HepG2 (cell line): Measurements from ENCODE around the gene AUP1. TPM values are rescaled to one million over a fixed set of nuclear protein-coding genes. Genes with fewer than 3 reads are reported as not detected.

ENCODE experiments used
- ARNT2 ChIP-seq: sonication (generic); formaldehyde crosslinking; IDR thresholded peaks from 2 replicates; pipeline ENCODE4 v1.8.0; 2022; ENCODE audit warnings: mild to moderate bottlenecking, low read depth, missing genetic modification reagents, moderate library complexity
- CHD4 ChIP-seq: fragments of 200-600 bp; sonication (generic); IDR thresholded peaks from 2 replicates; pipeline ENCODE4 v1.7.0; 2017; ENCODE audit warnings: mild to moderate bottlenecking, low read length, borderline replicate concordance
- GLI4 ChIP-seq: sonication (generic); formaldehyde crosslinking; IDR thresholded peaks from 2 replicates; pipeline ENCODE4 v1.5.1; 2020; ENCODE audit warnings: missing genetic modification reagents, mild to moderate bottlenecking, moderate library complexity, borderline replicate concordance
- HES4 ChIP-seq: sonication (generic); formaldehyde crosslinking; IDR thresholded peaks from 2 replicates; pipeline ENCODE4 v1.9.0; 2021; ENCODE audit warnings: mild to moderate bottlenecking, missing genetic modification reagents, borderline replicate concordance
- KIAA2018 ChIP-seq: sonication (generic); formaldehyde crosslinking; IDR thresholded peaks from 2 replicates; pipeline ENCODE4 v1.5.0; 2020; ENCODE audit warnings: mild to moderate bottlenecking, missing genetic modification reagents, borderline replicate concordance
- MAFK ChIP-seq, 2 experiments: IDR thresholded peaks in 1 of 2; conservative IDR thresholded peaks in 1 of 2; 2 replicates each; pipeline ENCODE4 v1.6.1; 2011; ENCODE audit warnings: improper control_type of control experiment in 2 of 2, low read length in 2 of 2
- MLX ChIP-seq: IDR thresholded peaks from 2 replicates; pipeline ENCODE4 v1.6.1; 2016
- SP5 ChIP-seq: IDR thresholded peaks from 2 replicates; pipeline ENCODE4 v1.6.1; 2016; ENCODE audit warnings: low read depth, borderline replicate concordance
- TBX3 ChIP-seq: fragments of 450-650 bp; IDR thresholded peaks from 2 replicates; pipeline ENCODE4 v1.6.1; 2017; ENCODE audit warnings: antibody characterized with exemption, mild to moderate bottlenecking, inconsistent platforms, borderline replicate concordance
- TFE3 ChIP-seq: IDR thresholded peaks from 2 replicates; pipeline ENCODE4 v1.6.1; 2016
- ZNF224 ChIP-seq: sonication (generic); formaldehyde crosslinking; IDR thresholded peaks from 2 replicates; pipeline ENCODE4 v1.5.0; 2020; ENCODE audit warnings: mild to moderate bottlenecking, missing genetic modification reagents
- ZNF512B ChIP-seq: sonication (generic); formaldehyde crosslinking; IDR thresholded peaks from 2 replicates; pipeline ENCODE4 v1.5.1; 2020; ENCODE audit warnings: missing genetic modification reagents, mild to moderate bottlenecking, borderline replicate concordance
- ZNF549 ChIP-seq: sonication (generic); formaldehyde crosslinking; IDR thresholded peaks from 2 replicates; pipeline ENCODE4 v1.5.0; 2020; ENCODE audit warnings: missing genetic modification reagents
- ZNF563 ChIP-seq: sonication (generic); formaldehyde crosslinking; IDR thresholded peaks from 2 replicates; pipeline ENCODE4 v1.8.0; 2022; ENCODE audit warnings: mild to moderate bottlenecking, moderate library complexity, missing genetic modification reagents
- polyA plus RNA-seq, 8 experiments: library from polyadenylated mRNA; depleted of rRNA in 3 of 8; stranded (reverse) in 7 of 8; unstranded in 1 of 8; fragments of >200 nt; fragmentation: Illumina TruSeq in 4 of 8; extraction: Trizol in 4 of 8; gene quantifications; 2 replicates each; pipeline versions ENCODE4 v1.2.1 to v1.2.3, GENCODE V29; 2011 to 2016; ENCODE audit warnings: low read depth in 4 of 8, missing spikeins in 1 of 8, mixed read lengths in 1 of 8; ENCODE audit not compliant: insufficient read depth in 1 of 8
- total RNA-seq, 5 experiments: library from RNA; depleted of rRNA; stranded (reverse); fragments of >200 nt; fragmentation: Illumina TruSeq; extraction: Trizol; gene quantifications; 2 replicates each; pipeline ENCODE4 v1.2.3, GENCODE V29; 2016; ENCODE audit warnings: low read depth in 1 of 5

AUP1 gene
- total and polyA plus RNA-seq, 2 of the 13 experiments (the other 11 are each of a cell fraction or from before 2014, with no cell fraction given) = 174 to 267 TPM

GRCh38 chr2:74507926-74508520 is 21.5 kb downstream of the AUP1 start (continued):
- TF ChIP-seq KIAA2018 (CRISPR knock-in tag) (no peak), SP5 (no peak), GLI4 (CRISPR knock-in tag) (no peak), ZNF549 (no peak), ZNF224 (CRISPR knock-in tag) (no peak), HES4 (CRISPR knock-in tag) (0 out of 2 replicates have a peak, but pooled peaks have one; percentile 54), ZNF563 (CRISPR knock-in tag) (no peak), MLX (no peak), ZNF512B (CRISPR knock-in tag) (no peak), TBX3 (no peak), MAFK (conservative IDR thresholded peaks at IDR 0.05 in 1 of 2, IDR thresholded peaks at IDR 0.05 in 1 of 2; ENCODE audit: low read length in 2 of 2) (no peak), CHD4 (0 out of 2 replicates have a peak, but pooled peaks have one; percentile 45), ARNT2 (CRISPR knock-in tag) (0 out of 2 replicates have a peak, but pooled peaks have one; percentile 5), TFE3 (CRISPR knock-in tag) (no peak)
